Suprapubic skin (tissue), 3 donors: ENCODE measurements around the gene SRPRB.

ENCODE experiments used
- EP300 ChIP-seq: sonication (generic); formaldehyde crosslinking; IDR thresholded peaks from one replicate; pipeline ENCODE4 v1.6.1; 2017; ENCODE audit warnings: antibody characterized with exemption
- POLR2A ChIP-seq, 2 donors: fragments of 450-650 bp; IDR thresholded peaks; one replicate each; pipeline ENCODE4 v1.6.1; 2017; ENCODE audit warnings: antibody characterized with exemption in 2 of 2, mild to moderate bottlenecking in 2 of 2, moderate library complexity in 2 of 2
- TF ChIP-seq, protein P1 (sequence below), 2 donors: fragments of 200-600 bp in 1 of 2; fragments of 450-650 bp in 1 of 2; sonication (generic) in 1 of 2; IDR thresholded peaks; one replicate each; pipeline ENCODE4 v1.5.1; 2016 to 2019; ENCODE audit warnings: antibody characterized with exemption in 2 of 2, mild to moderate bottlenecking in 1 of 2, moderate library complexity in 1 of 2

DNA sequence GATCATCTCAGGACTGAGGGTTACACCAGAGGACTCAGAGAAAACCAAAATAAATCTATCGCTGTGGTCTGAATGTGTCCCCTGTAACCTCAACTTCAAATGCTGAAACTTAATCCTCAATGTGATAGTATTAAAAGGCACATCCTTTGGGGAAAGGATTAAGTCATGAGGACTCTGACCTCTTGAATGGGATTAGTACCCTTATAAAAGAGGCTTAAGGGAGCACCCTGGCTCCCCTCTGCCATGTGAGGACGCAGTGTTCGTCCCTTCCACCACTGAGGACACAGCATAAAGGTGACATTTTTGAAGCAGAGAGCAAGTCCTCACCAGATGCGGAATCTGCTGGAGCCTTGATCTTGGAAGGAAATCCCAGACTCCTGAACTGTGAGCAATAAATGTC, 39.5 kb downstream of the SRPRB start:
- TF ChIP-seq, protein P1, sequence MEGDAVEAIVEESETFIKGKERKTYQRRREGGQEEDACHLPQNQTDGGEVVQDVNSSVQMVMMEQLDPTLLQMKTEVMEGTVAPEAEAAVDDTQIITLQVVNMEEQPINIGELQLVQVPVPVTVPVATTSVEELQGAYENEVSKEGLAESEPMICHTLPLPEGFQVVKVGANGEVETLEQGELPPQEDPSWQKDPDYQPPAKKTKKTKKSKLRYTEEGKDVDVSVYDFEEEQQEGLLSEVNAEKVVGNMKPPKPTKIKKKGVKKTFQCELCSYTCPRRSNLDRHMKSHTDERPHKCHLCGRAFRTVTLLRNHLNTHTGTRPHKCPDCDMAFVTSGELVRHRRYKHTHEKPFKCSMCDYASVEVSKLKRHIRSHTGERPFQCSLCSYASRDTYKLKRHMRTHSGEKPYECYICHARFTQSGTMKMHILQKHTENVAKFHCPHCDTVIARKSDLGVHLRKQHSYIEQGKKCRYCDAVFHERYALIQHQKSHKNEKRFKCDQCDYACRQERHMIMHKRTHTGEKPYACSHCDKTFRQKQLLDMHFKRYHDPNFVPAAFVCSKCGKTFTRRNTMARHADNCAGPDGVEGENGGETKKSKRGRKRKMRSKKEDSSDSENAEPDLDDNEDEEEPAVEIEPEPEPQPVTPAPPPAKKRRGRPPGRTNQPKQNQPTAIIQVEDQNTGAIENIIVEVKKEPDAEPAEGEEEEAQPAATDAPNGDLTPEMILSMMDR (IDR thresholded peaks at IDR 0.05) = no peak
- TF ChIP-seq EP300 (no peak), POLR2A (IDR thresholded peaks at IDR 0.05) (no peak)
